GM12878 (cell line): ENCODE measurements around the gene ITPKB. TPM values are rescaled to one million over a fixed set of nuclear protein-coding genes. Genes with fewer than 3 reads are reported as not detected.

Experiments
- ATAC-seq: fragments of 200-7000 bp; cut with Tn5 transposase; 3 replicates; pipeline ENCODE4 v1.9.1; 2020; ENCODE audit warnings: mild to moderate bottlenecking, moderate library complexity
- BruUV-seq: library from RNA; stranded (reverse); fragments of 400-500 nt; replicated peaks from 2 replicates; lab custom pipeline; 2021; lab: Mats Ljungman, UMichigan
- CTCF ChIA-PET: fragments of 300-600 bp; sonication (Branson Sonifier 250); formaldehyde crosslinking; extraction: SDS; loops from one replicate; lab custom pipeline; 2021; ENCODE audit warnings: inconsistent platforms; lab: Yijun Ruan, JAX
- POLR2A ChIA-PET: fragments of 350-600 bp; formaldehyde crosslinking; extraction: SDS; loops from one replicate; lab custom pipeline; 2021; ENCODE audit warnings: inconsistent platforms; lab: Charles Lee
- RAD21 ChIA-PET: fragments of 300-600 bp; sonication (Branson Sonifier 250); formaldehyde crosslinking; loops from one replicate; lab custom pipeline; 2023; ENCODE audit warnings: antibody characterized with exemption; ENCODE audit not compliant: unreplicated experiment; lab: Charles Lee
- SMC1A ChIA-PET: fragments of 300-600 bp; sonication (Branson Sonifier 250); formaldehyde crosslinking; loops from one replicate; lab custom pipeline; 2023; ENCODE audit not compliant: unreplicated experiment, uncharacterized antibody; lab: Charles Lee
- DNase-seq: peaks from one replicate; pipeline ENCODE4 v3.0.0-alpha.2; 2011; ENCODE audit warnings: low read depth, low spot score
- FAIRE-seq: peaks from 3 replicates; lab custom pipeline; 2011; peaks lifted over from hg19 to GRCh38; lab: Jason Lieb, UNC
- H2AFZ ChIP-seq: 2 replicates; pipeline ENCODE4 v1.6.0; 2011; ENCODE audit warnings: low read depth, low read length, control low read depth; ENCODE audit not compliant: control insufficient read depth
- H3K27ac ChIP-seq: 2 replicates; pipeline ENCODE4 v1.5.1; 2011; ENCODE audit warnings: control low read depth; ENCODE audit not compliant: control insufficient read depth, insufficient read depth
- H3K27me3 ChIP-seq, 2 experiments: replicated peaks in 1 of 2; 2 replicates each; pipeline versions ENCODE4 v1.6.0 to v1.6.1; 2011; ENCODE audit warnings: low read length in 1 of 2; ENCODE audit not compliant: control insufficient read depth in 2 of 2, insufficient read depth in 2 of 2
- H3K36me3 ChIP-seq, 2 experiments: 2 replicates each; pipeline ENCODE4 v1.5.1; 2011; ENCODE audit warnings: low read length in 1 of 2; ENCODE audit not compliant: control insufficient read depth in 2 of 2, insufficient read depth in 2 of 2
- H3K4me1 ChIP-seq: 2 replicates; pipeline ENCODE4 v1.6.1; 2011; ENCODE audit warnings: mild to moderate bottlenecking, low read length, moderate library complexity, mixed read lengths; ENCODE audit not compliant: control insufficient read depth, insufficient read depth
- H3K4me2 ChIP-seq: 2 replicates; pipeline ENCODE4 v1.6.0; 2011; ENCODE audit warnings: control low read depth; ENCODE audit not compliant: control insufficient read depth, insufficient read depth
- H3K4me3 ChIP-seq: fragments of 200-600 bp; sonication (generic); 2 replicates; pipeline ENCODE4 v1.5.1; 2016
- H3K79me2 ChIP-seq: 2 replicates; pipeline ENCODE4 v1.6.0; 2011; ENCODE audit warnings: low read length; ENCODE audit not compliant: control insufficient read depth, insufficient read depth
- H3K9ac ChIP-seq: 2 replicates; pipeline ENCODE4 v1.8.0; 2011; ENCODE audit warnings: low read length, control low read depth, mixed read lengths; ENCODE audit not compliant: control insufficient read depth, insufficient read depth
- H3K9me3 ChIP-seq: replicated peaks from 3 replicates; pipeline ENCODE4 v1.5.1; 2011; ENCODE audit warnings: mild to moderate bottlenecking, low read length; ENCODE audit not compliant: control insufficient read depth, insufficient read depth
- H4K20me1 ChIP-seq: 2 replicates; pipeline ENCODE4 v1.6.0; 2011; ENCODE audit not compliant: control insufficient read depth, insufficient read depth
- CTCF ChIP-seq, 3 experiments: IDR thresholded peaks in 2 of 3; conservative IDR thresholded peaks in 1 of 3; 2 replicates each; pipeline ENCODE4 v1.5.1; 2011; ENCODE audit warnings: low read depth in 3 of 3, low read length in 3 of 3, mild to moderate bottlenecking in 3 of 3, control low read depth in 2 of 3, moderate library complexity in 2 of 3, inconsistent platforms in 1 of 3, mixed read lengths in 1 of 3; ENCODE audit not compliant: control insufficient read depth in 2 of 3, insufficient read depth in 1 of 3; ENCODE audit errors: extremely low read depth in 1 of 3
- NRF1 ChIP-seq: conservative IDR thresholded peaks from 2 replicates; pipeline ENCODE4 v1.6.1; 2011; ENCODE audit warnings: mild to moderate bottlenecking, low read depth, low read length, improper control_type of control experiment
- STAT3 ChIP-seq: IDR thresholded peaks from 2 replicates; pipeline ENCODE4 v1.6.1; 2011; ENCODE audit warnings: low read depth, low read length, improper control_type of control experiment
- ZNF207 ChIP-seq: fragments of 450-650 bp; IDR thresholded peaks from 2 replicates; pipeline ENCODE4 v1.6.1; 2014; ENCODE audit warnings: antibody characterized with exemption, mild to moderate bottlenecking, borderline replicate concordance
- WGBS: methylation state at CpG from one replicate; pipeline ENCODE4 v1.1.6; 2016; ENCODE audit warnings: low lambda C conversion rate; ENCODE audit not compliant: insufficient replicate concordance, insufficient coverage; ENCODE audit errors: missing lambda C conversion rate; 5-methylcytosine and 5-hydroxymethylcytosine counted together
- in situ Hi-C: fragments of 300-500 bp; cut with MboI; formaldehyde crosslinking; loops from 9 replicates; pipeline ENCODE4 v1.14.3; 2018; ENCODE audit warnings: mixed read lengths
- intact Hi-C: fragments of 100-400 bp; cut with micrococcal nuclease; formaldehyde crosslinking; loops from one replicate; pipeline ENCODE4 v1.14.2; 2022; ENCODE audit not compliant: unreplicated experiment
- polyA plus RNA-seq, 11 experiments: library from polyadenylated mRNA; depleted of rRNA in 4 of 11; unstranded in 6 of 11; stranded (reverse) in 5 of 11; fragments of >200 nt; fragmentation: Nextera tagmentation in 4 of 11; fragmentation: Illumina TruSeq in 1 of 11; extraction: Ambion mirVana in 4 of 11; extraction: Trizol in 1 of 11; gene quantifications; 1 replicate in 1 of 11; 2 replicates in 10 of 11; pipeline versions ENCODE4 v1.2.1 to v1.2.3, GENCODE V29; 2011 to 2016; ENCODE audit warnings: inconsistent platforms in 2 of 11, missing spikeins in 2 of 11, low read depth in 1 of 11
- total RNA-seq, 4 experiments: library from RNA; depleted of rRNA in 3 of 4; stranded (reverse); fragments of >200 nt in 3 of 4; fragmentation: Illumina TruSeq in 1 of 4; extraction: Trizol in 1 of 4; gene quantifications; 2 replicates each; pipeline versions ENCODE4 v1.2.1 to v1.2.3, GENCODE V29; 2013 to 2021

The ITPKB gene
- total and polyA plus RNA-seq, 10 of the 15 experiments (the other 5 are each of a cell fraction or from before 2014, with no cell fraction given) = 1.3 to 38.7 (median 12.9) TPM

- no peak for TF ChIP-seq NRF1
- TF ChIP-seq CTCF (IDR thresholded peaks at IDR 0.05 in 2 of 3, conservative IDR thresholded peaks at IDR 0.05 in 1 of 3; ENCODE audit: control insufficient read depth in 2 of 3, extremely low read depth in 1 of 3, insufficient read depth in 1 of 3, low read depth in 3 of 3, low read length in 3 of 3) = peak in 2 of 3 experiments; percentile 5 to 11; a peak in 2 of 6 replicates
- Histone ChIP-seq H3K9ac (no peak overlapping the region), H3K27me3 (no peaks in the 10 kb centered on the region), H4K20me1 (no peaks in the 10 kb centered on the region), H3K4me3 (no peak overlapping the region), H3K27ac (no peak overlapping the region), H3K4me2 (no peak overlapping the region), H3K9me3 (peaks cover 2% of the 10 kb centered on the region; the same call in 2 of the 3 replicates), H2AFZ (no peak overlapping the region), H3K36me3 (peaks cover 1 to 10% of the 10 kb centered on the region in 2 experiments; a peak in 2 of 4 replicates), H3K4me1 (peaks cover 27% of the 10 kb centered on the region), H3K79me2 (peaks cover 35% of the 10 kb centered on the region)
- CTCF ChIA-PET = interaction anchor here (2.1 kb wide), 1 partner anchor 76 kb away, joined by 7 read pairs; no protein-coding TSS in a partner anchor
- in situ Hi-C loops = no loop called here
- RAD21 ChIA-PET = interaction anchor here (1.7 kb wide), 1 partner anchor 32 kb away, joined by 5 read pairs; no protein-coding TSS in a partner anchor
- FAIRE-seq = no peak
- SMC1A ChIA-PET = interaction anchor here (1.0 to 4.1 kb wide), 7 partner anchors 9 to 116 kb away, joined by 3 to 16 read pairs (median 4); no protein-coding TSS in a partner anchor
- POLR2A ChIA-PET = interaction anchor here (1.0 kb wide), 1 partner anchor 23 kb away, joined by 3 read pairs; no protein-coding TSS in a partner anchor
- no TSS peak for BruUV-seq
- intact Hi-C loops = no loop called here
- ATAC-seq = no peak
- DNase-seq = no peak
- WGBS = 74% methylated on average over 5 of the region's 5 CpGs
Observed at GRCh38 chr1:226708967-226709396, 30.1 kb downstream of the ITPKB start.

DNA sequence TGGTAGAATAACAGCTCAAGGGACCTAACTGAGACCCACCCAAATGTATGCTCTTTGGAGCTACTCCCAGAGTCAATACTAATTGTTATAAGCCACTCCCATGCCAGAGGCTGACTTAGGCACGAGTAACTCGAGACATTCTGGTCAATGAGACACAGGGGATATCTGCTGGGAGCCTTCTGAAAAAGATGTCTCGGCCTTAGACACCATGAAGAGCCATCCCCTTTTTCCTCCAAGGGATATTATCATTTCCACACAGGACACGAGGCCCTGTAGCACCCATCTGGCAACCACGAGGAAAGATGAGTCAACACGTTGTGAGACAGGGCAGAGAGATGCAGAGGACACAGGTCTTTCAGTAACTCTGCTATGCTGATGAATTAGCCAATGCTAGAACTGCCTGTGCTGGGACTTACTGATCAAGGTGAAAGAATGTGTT is 30.7 kb downstream of the ITPKB start:
- Histone ChIP-seq H3K4me2 (no peak overlapping the region), H4K20me1 (no peaks in the 10 kb centered on the region), H3K27me3 (no peaks in the 10 kb centered on the region), H3K4me3 (no peak overlapping the region), H3K79me2 (peaks cover 31% of the 10 kb centered on the region), H3K9me3 (no peaks in the 10 kb centered on the region), H2AFZ (no peak overlapping the region), H3K4me1 (peaks cover 27% of the 10 kb centered on the region), H3K27ac (no peak overlapping the region), H3K9ac (no peak overlapping the region), H3K36me3 (peaks cover 1 to 10% of the 10 kb centered on the region in 2 experiments; a peak in 2 of 4 replicates)
- no peak for FAIRE-seq
- ATAC-seq = no peak
- no peak for TF ChIP-seq ZNF207
- TF ChIP-seq STAT3 = no peak
- POLR2A ChIA-PET = interaction anchor here (1.3 kb wide), 1 partner anchor 22 kb away, joined by 5 read pairs; no protein-coding TSS in a partner anchor
- CTCF ChIA-PET = interaction anchor here (0.8 to 2.1 kb wide), 5 partner anchors 11 to 119 kb away, joined by 3 to 7 read pairs (median 4); no protein-coding TSS in a partner anchor
- 58% methylated on average over 5 of the region's 6 CpGs for WGBS
- RAD21 ChIA-PET = interaction anchor here (0.7 kb wide), 1 partner anchor 119 kb away, joined by 3 read pairs; no protein-coding TSS in a partner anchor
- BruUV-seq = no TSS peak
- intact Hi-C loops (no loop called here), in situ Hi-C loops (no loop called here)
- SMC1A ChIA-PET = interaction anchor here (0.7 to 4.1 kb wide), 7 partner anchors 9 to 116 kb away, joined by 3 to 16 read pairs (median 3); no protein-coding TSS in a partner anchor
- no peak for DNase-seq
